GM19463 (cell line): ENCODE data around the gene MYO7A.
"Not testable (repeated sequence)": the region's sequence is repeated elsewhere in the genome, so short reads cannot be mapped to it uniquely, and the experiment has no call there.

Experiments
- ATAC-seq: cut with Tn5 transposase; IDR thresholded peaks from one replicate; pipeline ENCODE4 v1.9.1; 2021; ENCODE audit warnings: mild to moderate bottlenecking, moderate library complexity; ENCODE audit not compliant: unreplicated experiment

Gene MYO7A

DNA sequence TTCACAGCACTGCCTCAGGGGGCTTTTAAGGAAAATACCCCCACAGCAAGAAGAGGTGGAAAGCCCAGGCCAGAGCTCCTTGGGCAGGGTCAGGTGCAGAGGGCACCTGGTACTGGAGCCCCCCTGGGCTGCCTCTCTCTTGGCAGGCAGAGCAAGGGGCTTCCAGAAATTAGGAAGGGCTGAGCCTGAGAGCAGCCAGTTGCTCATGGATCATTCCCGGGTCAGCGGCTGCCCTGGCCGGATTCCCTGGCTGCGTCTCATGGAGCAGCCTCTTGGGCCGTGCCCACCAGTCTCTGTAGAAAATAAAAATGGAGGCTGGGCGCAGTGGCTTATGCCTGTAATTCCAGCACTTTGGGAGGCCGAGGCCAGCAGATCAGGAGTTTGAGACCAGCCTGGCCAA is 35.7 kb upstream of the MYO7A start:
- ATAC-seq, result no peak

- no peak for ATAC-seq
Observed at GRCh38 chr11:77093056-77093891, 34.8 kb upstream of the MYO7A start.

- ATAC-seq, result no peak
Observed at GRCh38 chr11:77093987-77094840, 33.8 kb upstream of the MYO7A start.

DNA sequence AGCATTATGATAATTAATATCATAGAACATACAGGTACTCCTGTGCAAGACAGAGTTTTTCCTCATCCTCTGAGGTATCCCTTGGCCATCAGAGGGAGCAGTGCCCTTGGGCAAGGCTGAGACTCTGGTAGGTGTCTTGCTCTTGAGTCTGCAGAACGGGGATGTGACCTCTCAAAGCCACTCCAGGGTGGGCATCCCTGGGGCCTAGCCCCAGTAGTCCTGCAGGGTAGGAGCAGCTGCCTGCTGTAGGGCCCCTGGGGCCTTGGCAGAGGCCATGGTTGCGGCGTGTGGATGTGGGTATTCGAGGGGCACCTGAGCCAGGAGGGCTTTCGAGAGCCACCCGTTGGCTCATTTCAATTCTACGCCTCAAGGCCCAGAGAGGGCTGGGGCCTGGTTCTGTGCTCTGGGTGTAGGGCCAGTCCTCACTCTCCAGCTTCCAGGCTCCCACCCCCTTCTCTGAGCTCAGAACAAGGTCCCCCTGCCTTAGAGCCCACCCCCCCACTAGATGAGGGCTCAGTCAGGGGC is 33.1 kb upstream of the MYO7A start:
- no peak for ATAC-seq

- ATAC-seq, result no peak
Observed at GRCh38 chr11:77095551-77096490, 32.2 kb upstream of the MYO7A start.

GRCh38 chr11:77096591-77097019 is 31.4 kb upstream of the MYO7A start:
- no peak for ATAC-seq

- not testable (repeated sequence) for ATAC-seq
Observed at GRCh38 chr11:77097180-77097579, 30.9 kb upstream of the MYO7A start.

DNA sequence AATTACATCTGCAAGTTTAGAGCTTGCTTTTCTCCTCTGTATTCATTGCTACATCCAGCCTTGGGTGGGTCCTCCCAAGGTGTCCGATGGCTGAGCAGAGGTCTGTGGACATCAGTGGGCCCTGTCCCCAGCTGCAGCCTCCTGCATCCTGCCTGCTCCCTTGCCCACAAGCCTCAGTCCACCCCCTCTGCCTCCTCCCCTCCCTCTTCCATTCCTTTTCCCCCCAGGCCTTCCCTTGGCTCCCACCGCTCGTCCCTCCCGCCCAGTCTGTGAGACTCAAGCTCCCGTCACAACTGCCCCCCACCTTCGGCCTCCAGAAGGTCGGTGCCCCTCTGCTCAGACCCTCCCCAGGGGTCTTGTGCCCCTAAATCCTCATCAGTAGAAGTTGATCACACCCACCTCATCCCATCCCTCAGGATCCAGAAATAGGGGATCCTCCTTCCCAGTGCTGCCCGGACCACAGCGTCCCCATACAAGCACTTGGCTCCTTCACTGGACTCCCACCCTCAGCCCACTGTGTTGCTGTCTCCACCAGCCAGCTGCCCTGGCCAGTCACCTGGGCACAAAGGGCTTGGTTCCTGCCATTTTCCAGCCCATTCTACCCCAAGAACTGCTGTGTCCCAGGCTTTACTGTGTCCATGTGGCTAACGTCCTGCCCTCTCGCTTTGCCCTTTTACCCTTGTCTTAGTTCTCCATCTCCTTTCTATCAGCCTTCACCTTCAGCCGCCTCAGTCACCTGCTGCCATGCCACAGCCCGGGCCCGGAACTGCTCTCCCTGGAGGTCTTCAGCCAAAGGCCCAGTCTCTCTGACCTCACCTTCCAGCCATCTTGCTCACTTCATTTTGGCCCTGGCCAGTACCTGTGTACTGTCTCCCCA is 27.6 kb upstream of the MYO7A start:
- no peak for ATAC-seq

DNA sequence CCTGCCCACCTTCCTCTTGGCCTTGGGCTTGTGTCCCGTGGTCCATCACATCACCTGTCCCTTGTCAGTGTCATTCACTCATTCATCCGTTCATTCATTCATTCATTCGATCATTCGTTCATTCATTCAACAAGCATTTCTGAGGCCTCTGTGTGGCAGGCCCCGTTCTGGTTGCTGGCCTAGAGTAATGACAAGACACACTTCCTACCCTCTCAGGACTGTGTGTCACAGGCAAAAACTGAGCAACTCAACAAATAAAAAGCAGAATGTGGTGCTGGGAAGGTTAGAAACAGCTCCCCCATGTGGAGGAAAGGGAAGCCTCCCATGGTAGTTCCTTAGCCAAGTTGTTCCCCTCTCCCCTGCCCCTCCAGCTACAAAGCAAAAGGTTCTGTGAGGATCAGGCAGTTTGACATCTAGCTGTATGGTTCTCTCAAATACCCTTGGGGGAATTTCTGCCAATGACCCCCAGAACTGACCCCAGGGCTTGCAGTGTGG is 27.0 kb upstream of the MYO7A start:
- no peak for ATAC-seq

DNA sequence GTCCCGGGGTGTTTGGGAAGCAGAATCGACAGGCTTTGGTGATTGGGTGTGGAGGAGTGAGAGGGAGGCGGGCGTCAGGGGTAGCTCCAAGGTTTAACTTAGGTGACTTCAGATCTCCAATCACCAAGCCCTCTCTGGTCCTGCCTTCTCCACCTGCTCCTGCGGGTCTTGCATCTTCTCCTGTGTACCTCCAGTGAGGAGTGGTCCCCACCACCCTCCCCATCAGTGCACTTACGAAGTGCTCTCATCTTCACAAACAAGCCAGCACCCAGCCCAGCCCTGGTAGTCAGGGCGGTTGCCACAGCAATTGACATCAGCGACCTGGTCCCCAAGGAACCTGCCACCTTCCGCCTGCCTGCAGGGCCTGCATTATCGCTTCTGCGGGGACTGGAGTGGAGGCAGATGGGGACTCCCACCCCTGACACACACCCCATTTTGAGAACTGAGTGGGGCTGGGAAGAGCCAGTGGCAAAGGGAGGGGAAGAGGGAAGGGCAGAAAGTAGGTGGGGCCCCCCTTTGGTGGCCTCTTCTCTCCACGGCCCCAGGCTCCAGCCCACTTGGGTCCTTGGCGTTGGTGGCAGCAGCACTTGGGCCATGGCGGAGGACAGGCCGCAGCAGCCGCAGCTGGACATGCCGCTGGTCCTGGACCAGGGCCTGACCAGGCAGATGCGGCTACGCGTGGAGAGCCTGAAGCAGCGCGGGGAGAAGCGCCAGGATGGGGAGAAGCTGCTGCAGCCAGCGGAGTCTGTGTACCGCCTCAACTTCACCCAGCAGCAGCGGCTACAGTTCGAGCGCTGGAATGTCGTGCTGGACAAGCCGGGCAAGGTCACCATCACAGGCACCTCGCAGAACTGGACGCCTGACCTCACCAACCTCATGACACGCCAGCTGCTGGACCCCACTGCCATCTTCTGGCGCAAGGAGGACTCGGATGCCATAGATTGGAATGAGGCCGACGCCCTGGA is 25.5 kb upstream of the MYO7A start, which contains the start of gene OMP:
OMP (plus strand) TSS at position 595 of the 965 bp plus-strand sequence; CDS start at position 595, 0 bp downstream.
- no peak for ATAC-seq

DNA sequence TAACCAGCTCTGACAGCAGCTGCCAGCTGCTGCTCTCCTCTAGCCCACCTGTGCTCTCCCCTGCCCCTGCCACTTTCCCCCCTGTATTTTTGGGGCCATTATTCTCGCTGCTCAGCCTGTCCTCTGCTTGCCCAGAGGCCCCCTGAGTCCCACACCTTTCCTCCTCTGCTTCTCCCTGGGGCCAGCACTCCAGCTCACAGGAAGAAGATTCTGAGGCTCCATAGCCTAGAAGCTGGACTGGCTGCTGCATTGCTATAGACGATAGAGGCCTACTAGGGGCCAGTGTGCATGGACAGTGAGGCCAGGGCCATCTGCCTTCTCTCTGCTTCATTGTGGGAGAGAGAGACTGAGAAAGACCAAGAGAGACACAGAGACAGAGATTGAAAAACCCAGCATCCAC is 24.7 kb upstream of the MYO7A start:
- ATAC-seq, result no peak

GRCh38 chr11:77104727-77105126 is 23.3 kb upstream of the MYO7A start:
- no peak for ATAC-seq

DNA sequence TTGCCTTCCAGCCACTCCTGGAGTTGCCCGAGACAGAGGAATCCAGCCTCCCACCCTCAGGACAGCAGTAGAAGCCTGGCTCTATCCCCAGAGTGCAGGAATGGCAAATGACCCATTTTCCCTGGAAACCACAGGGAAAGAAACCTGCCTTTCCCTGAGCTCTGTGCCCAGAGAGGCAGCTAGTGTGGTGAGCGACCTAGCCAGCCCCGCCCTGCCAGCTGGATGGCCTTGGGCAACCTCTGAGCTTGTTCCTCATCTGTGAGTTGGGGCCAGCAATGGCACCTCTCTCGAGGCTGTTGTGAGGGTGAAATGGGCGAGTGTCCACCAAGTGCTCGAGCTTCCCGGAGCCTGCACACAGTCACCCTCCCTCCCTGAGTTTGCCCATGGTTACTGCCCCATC is 21.7 kb upstream of the MYO7A start:
- no peak for ATAC-seq

DNA sequence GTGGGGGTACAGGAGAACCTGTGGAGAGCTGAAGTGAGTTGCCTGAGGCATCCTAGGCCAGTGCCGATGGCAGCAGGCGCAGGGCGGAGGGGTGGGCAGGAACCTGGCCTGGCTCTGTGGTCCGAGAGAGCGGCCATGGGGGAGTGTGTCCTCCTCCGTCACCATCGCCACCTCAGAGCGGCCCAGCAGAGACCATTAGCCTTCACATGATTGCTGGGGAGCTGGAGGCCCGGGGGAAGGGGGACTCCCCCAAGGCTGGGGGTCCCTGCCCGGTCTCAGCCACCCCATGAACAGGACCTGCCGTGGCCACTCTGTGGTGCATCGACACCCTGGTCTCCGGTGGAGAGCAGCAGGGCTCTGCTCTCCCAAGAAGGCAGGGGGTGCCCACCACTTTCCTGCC is 21.3 kb upstream of the MYO7A start:
- no peak for ATAC-seq

GRCh38 chr11:77107950-77108349 is 20.1 kb upstream of the MYO7A start:
- no peak for ATAC-seq

GRCh38 chr11:77108436-77108835 is 19.6 kb upstream of the MYO7A start:
- no peak for ATAC-seq

DNA sequence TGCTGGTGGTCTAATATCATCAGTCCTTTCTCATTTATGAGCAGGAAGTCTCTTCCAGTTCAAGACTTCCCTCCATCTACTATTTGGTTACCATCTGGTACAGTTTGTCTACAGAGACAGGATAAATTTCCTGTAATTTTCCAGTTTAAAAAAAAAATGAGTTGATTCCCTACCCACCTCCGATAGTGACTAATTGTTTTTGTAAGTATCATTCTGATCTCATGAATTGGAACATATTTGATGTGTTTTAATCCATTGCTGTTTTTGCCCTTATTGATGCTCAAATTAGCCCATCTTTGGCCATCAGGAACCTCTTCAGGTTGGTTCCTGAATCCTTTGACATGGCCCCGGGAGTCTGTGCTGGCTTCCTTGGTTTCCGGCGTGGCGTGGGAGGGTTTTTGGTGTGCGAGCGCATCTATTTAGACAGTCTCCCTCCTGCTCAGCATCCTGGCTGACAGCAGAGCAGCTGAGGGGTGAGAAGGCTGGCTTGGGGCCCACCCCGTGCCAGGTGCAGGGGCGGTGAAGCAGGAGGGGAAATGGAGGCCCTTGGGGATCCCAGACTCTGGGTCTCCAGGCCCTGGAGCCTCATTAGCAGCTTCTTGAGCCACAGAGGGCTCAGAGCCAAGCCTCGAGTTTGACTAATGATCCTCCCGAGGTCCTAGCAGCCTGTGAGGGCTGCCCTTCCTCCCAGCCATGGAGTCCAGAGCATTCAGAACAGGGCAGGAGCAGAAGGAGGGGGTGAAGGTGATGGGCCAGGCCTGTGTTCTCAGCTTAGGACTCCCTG is 18.6 kb upstream of the MYO7A start:
- ATAC-seq, result no peak
